Measurements from ENCODE around the gene LMO2.
"Not testable (repeated sequence)": the region's sequence is repeated elsewhere in the genome, so short reads cannot be mapped to it uniquely, and the experiment has no call there.

LMO2 gene

GRCh38 chr11:33891714-33892327 lies at the start of gene LMO2:
Gene LMO2 (minus strand): TSS chr11:33892076. CDS start chr11:33869716, 22,360 bp downstream.
- no peak for DNase-seq

GRCh38 chr11:33940538-33940815 lies 48.6 kb upstream of the LMO2 start:
- no peak for DNase-seq

DNA sequence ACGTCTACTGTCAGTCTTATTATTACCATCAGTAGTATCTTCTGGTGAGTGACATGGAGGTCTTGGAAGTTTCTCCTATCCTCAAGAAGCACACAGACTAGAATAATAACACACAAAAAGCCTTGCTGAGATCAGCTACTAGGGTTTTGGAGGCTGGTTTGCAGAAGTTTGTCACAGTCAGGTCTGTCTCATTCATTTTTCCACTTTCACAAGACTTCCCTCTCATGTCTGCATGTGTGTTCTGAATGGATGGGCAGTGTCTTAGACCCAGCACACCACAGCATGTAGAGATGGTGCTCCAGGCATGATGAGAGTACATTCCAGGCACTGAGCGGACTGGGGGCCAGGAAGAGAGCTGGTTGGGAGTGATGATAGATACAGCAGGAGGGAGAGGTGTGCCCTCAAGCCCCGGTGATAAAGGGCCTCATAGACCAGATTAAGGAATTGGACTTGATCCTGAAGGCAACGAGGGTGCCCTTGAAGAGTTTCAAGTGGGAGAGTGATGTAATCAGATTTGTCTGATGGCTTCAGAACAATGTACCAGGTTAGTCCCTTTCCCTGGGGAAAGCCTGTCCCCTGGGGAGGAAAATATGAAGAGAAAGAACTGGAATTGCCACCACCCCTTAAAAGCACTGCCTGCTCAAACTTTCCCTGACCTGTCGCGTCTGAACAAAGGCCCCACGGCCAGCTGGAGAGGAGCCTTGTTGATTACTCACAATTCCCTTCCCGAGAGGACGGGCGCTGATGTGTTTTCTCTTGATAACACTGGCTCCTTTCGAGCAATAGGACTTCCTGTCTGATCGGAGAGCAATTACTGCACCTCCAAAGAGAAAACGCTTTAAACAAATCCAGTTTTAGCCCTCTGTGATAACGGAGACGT lies 45.1 kb upstream of the LMO2 start:
- DNase-seq = no peak

DNA sequence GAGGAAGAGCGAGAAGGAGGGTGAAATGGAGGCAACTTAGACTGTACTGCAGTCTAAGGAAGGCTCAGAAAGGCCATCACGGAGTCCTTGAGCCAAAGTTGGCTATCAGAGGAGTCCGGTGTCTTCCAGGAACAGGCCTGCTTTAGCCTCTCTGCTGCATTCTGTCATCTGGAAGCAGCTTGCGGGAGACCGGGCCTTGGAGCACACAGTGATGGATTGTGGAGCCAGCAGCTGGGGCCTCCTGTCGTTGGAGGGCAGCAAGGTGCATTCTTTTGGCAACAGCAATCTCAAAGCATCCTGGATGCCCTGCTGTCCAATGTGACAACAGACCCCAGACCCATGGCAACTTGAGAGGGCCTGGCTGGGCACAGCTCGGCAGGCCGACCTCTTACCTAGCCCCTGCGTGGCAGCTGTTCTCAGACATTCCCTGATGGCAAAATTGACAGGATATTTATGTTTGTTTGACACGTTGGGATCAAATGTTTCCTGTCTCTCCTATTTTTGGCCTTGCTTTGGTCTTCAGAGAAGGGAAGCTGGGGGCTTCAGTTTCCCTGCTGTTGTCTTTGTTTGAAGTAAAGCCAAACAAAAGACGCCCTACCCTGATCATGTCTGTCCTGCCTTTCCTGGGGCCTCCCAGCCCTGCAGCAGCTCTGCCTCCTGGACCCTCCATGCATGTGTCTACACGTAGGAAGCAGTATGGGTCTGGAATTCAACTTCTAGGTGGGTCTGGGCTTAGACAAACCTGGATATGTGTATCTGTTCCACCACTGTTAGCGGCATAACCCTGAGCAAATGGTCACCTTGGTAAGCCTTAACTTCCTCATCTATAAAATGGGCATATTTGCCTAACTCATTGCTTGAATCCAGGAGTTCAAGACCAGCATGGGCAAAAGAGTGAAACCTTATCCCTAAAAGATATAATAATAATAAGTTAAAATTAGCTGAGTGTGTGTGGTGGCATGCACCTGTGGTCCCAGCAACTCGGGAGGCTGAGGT lies 43.9 kb upstream of the LMO2 start:
- DNase-seq = no peak

- DNase-seq = no peak
These were observed 43.1 kb upstream of the LMO2 start for GRCh38 chr11:33935005-33935404.

DNA sequence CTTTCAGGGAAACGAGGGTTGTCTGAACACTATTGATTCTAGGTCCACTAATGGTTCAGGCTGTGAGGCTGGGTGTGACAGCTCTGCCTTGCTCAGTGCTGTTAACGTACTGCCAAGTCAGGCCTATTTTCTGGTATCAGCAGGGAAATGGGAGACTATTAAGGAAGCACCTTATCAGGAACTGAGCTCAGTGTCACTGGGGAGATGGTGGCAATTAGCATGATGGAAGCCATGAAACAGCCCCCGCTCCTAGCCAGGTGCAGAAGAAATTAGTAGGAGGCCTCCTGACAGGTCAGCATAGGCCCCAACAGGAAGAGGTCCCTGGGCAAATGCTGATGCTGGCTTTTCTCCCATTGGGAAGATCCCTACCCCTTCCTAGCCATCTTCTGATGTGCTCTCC lies 42.6 kb upstream of the LMO2 start:
- DNase-seq = no peak

DNA sequence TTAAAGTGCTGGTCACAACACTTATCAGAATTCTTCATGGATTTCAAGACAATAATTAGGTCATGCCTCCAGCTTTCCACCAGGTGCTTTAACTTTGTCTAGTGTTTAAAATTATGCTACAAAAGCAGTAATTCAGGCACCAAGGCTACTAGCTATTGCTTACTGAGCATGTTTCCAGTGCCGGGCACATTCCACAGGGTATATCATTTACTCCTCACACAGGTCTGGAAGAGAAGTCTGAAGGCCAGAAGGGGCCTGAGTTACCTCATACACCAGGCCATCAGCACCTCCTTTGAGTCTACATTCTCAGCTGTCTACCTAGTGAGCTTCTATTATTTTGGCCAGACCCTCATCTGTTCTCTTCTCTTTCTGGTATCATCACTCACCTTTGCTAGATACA lies 41.7 kb upstream of the LMO2 start:
- no peak for DNase-seq

DNA sequence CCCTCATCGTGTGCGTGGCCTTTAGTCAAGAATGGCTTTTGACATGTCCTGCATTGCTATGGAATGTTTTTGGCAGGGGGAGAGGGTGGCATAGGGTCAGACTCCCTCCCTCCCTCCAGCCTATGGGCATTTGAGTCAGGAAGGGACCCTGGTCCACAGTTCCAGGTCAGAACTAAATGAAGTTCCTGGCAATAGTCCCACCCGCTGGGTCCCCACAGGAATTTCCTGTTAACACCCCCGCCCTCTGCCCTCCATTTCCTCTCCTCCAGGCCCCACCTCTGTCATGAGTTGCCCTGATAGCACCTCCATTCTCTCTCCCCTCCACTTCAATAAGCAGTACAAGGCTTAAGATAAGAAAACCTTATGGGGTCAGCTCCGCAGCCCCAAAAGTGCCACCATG lies 40.8 kb upstream of the LMO2 start:
- DNase-seq = no peak

DNA sequence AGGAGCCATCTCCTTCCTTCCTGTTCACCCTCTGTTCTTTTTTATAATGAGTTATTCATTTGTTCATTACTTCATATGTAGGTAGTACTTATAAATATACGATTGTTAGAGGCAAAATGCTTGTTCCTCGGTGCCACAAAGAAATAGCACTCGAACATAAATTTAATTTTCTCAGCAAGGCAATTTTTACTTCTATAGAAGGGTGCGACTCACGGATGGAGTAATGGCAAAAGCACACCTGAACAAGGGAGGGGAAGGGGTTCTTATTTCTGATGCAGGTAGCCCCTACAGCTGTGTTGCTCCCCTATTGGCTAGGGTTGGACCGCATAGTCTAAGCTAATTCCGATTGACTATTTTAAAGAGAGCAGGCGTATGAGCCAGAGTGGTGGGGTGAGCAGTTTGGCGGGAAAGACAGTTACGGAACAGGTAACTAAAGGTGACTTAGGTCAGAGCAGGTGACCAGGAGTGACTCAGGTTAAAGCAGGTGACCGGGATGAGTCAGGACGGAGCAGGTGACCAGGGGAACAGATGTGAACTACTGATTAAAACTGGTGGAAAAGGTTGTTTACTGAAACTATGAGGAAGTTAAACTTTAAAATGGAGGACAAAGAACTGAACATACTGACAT lies 40.0 kb upstream of the LMO2 start:
- not testable (repeated sequence) for DNase-seq

DNA sequence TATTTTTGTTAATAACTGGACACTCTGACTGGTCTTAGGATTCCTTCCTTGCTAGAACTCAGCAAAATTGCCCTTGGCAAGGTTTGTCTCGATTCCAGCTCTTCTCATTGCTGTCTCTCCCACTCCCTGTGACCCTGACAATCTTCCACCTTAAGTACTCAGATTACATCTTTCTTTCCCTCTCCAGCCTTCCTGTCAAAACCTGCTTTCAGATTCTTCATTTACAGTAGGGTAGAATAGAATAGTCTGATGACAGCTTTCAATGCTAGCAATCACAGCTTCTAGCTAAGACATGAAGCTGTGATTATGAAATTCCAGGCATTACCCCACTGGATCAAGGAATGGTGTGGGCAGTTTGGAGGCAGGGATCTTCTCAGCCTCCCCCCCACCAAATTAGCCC lies 39.2 kb upstream of the LMO2 start:
- no peak for DNase-seq

GRCh38 chr11:33930317-33931021 lies 38.6 kb upstream of the LMO2 start:
- peak; percentile 6 to 18 for DNase-seq

DNA sequence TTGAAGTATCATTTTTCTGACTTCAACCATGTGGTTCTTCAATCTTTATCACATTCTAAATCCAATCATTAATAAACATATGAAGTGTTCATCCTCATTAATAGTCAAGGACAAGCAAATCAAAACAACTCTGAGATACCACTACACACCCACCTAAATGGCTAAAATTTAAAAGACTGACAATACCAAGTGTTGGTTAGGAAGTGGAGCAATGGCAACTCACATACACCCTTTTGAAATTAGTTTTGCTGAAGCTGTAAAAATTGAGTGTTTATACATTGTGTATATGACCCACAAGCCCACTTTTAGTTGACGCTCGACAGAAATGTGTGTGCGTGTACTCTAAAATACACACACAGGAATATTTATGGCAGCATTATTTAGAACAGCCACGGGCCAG lies 36.7 kb upstream of the LMO2 start:
- no peak for DNase-seq

DNA sequence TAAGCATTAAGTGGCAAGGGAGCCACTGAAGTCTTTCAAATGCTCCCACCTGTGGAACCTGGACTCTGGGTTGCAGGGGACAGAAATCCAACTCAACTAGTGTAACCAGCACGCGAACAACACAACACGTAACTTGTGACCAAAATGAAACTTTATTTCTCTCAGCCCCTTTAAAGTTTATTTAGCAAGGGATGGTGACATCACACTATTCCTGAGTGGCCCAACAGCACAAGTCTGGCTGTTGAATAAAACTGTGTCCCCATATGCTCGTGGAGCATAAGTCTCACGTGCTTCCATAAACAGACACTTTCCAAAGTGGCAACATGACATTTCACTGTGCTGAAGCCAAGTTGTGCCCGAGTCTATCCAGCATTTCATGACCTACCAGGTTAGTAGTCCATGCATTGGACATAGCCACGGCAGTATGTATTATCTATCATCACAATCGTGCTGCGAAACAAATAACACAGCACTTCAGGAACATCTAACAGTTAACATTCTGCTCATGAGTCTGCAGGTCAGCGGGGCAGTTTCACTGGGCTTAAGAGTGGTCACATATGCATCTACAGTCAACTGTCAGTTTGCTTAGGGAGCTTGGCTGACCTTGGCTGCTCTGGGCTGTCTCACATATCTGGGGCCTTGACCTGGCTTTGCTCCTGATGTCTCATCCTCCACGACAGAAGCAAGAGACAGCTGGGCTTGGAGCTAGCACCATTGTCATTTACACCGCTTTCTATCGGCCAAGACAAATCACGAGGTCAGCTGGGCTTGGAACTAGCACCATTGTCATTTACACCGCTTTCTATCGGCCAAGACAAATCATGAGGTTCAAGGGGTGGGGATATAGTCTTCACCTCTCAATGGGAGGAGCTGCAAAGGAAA lies 35.0 kb upstream of the LMO2 start:
- DNase-seq = no peak

GRCh38 chr11:33924341-33924740 lies 32.5 kb upstream of the LMO2 start:
- DNase-seq = no peak

DNA sequence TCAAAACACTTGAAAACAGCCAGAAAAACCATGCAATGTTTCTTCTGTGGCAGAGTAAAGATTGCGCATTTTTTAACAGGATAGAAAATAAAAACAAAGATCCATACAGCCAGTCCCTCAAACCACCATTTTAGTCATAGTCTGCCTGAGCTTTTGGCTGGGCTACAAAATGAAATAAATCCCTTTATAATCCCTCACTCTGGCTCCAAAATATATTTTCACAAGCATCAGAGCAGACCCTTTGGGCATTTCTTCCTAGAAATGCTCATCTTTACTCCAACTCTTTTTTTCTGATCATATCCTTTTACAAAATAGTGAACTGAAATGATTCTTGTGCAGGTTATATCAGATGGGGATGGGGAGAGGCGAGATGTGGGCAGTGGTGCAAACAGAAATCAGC lies 31.8 kb upstream of the LMO2 start:
- no peak for DNase-seq

- DNase-seq = no peak
These were observed 29.1 kb upstream of the LMO2 start for GRCh38 chr11:33920838-33921613.

DNA sequence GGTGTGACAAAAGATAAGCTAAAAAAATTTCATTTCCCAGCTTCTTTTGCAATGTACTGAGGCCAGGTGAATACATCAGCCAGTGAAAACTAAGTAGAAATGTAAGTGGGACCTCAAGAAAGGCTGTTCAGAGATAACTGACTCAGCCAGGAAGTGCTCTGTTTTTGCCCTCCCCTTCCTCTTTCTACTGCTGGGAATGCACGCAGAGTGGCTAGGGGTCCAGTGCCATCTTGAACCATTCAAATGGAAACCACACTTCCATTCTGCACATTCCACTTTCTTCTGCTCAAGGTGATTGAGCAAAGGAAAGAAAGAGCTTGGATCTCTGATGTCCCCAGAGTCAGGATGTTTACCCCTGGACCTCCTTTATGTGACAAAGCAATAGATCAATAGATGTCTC lies 27.8 kb upstream of the LMO2 start:
- no peak for DNase-seq

DNA sequence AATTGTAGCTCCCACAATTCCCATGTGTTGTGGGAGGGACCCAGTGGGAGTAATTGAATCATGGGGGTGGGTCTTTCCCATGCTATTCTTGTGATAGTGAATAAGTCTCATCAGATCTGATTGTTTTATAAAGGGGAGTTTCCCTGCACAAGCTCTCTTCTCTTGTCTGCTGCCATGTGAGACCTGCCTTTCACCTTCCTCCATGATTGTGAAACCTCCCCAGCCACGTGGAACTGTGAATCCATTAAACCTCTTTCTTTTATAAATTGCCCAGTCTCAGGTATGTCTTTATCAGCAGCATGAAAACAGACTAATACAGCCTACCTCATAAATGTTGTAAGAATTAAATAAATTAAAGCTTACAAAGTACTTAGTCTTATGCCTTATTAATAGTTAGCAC lies 25.5 kb upstream of the LMO2 start:
- DNase-seq = not testable (repeated sequence)

DNA sequence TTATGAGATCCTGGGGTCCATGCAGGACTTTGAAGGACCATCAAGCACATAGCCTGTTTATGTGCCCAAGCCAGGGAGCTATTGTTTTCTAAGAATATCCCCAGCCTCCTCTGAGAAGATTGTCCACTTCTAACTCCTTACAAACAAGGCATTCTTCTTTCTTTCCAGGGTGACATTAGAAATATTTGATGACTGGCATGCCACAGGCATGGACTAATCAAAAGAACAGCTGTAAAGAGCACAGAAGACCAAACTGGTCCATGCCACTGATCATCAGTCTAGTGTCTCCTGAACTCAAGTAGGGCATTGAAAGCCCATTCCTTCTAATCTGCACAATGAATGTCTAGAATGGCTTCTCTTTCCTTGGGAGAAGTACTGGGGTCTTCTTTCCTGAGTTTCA lies 24.9 kb upstream of the LMO2 start:
- no peak for DNase-seq

DNA sequence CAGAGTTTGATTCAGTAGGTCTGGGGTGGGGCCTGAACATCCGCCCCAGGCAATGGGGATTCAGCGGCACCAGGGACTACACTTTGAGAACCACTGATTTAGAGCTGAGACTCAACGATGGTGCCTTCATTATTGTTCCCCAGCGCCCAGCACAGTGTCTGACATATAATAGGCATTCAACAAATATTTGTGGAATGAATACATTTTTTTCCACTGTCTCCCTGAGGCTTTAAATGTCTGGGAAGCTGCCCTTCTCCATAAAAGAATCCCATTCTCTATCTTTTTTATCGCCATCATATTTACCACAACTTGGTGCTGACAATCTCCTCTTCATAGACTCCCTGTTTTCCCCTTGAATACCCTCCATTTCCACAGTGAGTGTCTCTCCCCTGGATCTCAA lies 23.6 kb upstream of the LMO2 start:
- no peak for DNase-seq
